OCI-LY3 (cell line): Measurements from ENCODE around the gene SYS1.

ENCODE experiments used
- CTCF ChIP-seq: fragments of 200-600, 300-600 bp; sonication (generic); IDR thresholded peaks from 2 replicates; pipeline ENCODE4 v1.5.1; 2014; ENCODE audit warnings: antibody characterized with exemption, low read length, low read depth
- EZH2phosphoT487 ChIP-seq: fragments of 200-600 bp; shearing (Covaris generic); IDR thresholded peaks from 2 replicates; pipeline ENCODE4 v1.6.1; 2018; ENCODE audit warnings: antibody characterized with exemption, mixed run types, low read depth

- TF ChIP-seq CTCF (no peak), EZH2phosphoT487 (no peak)
These were observed 19.3 kb upstream of the SYS1 start for GRCh38 chr20:45343532-45344167.
